Measurements from ENCODE around the gene RPUSD3. TPM values are rescaled to one million over a fixed set of nuclear protein-coding genes. Genes with fewer than 3 reads are reported as not detected.

RPUSD3 gene
- total RNA-seq, 1 donor from 2014 or later = 43.5 TPM

GRCh38 chr3:9809615-9810432 is 34.0 kb downstream of the RPUSD3 start, which contains the start of gene TTLL3:
TSS of gene TTLL3 (plus strand) at chr3:9810262. CDS start at chr3:9810662, 400 bp downstream.
- peak within 1 kb of the TSS; percentile 84 for H3K4me3 Mint-ChIP-seq (ENCODE audit: unreplicated experiment)
- H3K4me1 Mint-ChIP-seq (ENCODE audit: unreplicated experiment) = peaks cover 21% of the 10 kb centered on the region
- TF ChIP-seq, protein P1, sequence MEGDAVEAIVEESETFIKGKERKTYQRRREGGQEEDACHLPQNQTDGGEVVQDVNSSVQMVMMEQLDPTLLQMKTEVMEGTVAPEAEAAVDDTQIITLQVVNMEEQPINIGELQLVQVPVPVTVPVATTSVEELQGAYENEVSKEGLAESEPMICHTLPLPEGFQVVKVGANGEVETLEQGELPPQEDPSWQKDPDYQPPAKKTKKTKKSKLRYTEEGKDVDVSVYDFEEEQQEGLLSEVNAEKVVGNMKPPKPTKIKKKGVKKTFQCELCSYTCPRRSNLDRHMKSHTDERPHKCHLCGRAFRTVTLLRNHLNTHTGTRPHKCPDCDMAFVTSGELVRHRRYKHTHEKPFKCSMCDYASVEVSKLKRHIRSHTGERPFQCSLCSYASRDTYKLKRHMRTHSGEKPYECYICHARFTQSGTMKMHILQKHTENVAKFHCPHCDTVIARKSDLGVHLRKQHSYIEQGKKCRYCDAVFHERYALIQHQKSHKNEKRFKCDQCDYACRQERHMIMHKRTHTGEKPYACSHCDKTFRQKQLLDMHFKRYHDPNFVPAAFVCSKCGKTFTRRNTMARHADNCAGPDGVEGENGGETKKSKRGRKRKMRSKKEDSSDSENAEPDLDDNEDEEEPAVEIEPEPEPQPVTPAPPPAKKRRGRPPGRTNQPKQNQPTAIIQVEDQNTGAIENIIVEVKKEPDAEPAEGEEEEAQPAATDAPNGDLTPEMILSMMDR (IDR thresholded peaks at IDR 0.05; ENCODE audit: unreplicated experiment) = no peak
- H3K36me3 Mint-ChIP-seq (ENCODE audit: low read depth, unreplicated experiment) = peaks cover 27% of the 10 kb centered on the region
- H3K27me3 Mint-ChIP-seq (ENCODE audit: unreplicated experiment) = peaks cover 13% of the 10 kb centered on the region
- peak; percentile 61 for DNase-seq (ENCODE audit: low spot score)
- peak within 1 kb of the TSS; percentile 95 for H3K27ac Mint-ChIP-seq (ENCODE audit: unreplicated experiment)
- H3K9me3 Mint-ChIP-seq (ENCODE audit: unreplicated experiment) = no peaks in the 10 kb centered on the region

- TF ChIP-seq, protein P1 (IDR thresholded peaks at IDR 0.05; ENCODE audit: unreplicated experiment) = no peak
- Mint-ChIP-seq H3K27ac (ENCODE audit: unreplicated experiment) (peak overlapping the region; percentile 95), H3K27me3 (ENCODE audit: unreplicated experiment) (peaks cover 13% of the 10 kb centered on the region), H3K36me3 (ENCODE audit: low read depth, unreplicated experiment) (peaks cover 33% of the 10 kb centered on the region), H3K9me3 (ENCODE audit: unreplicated experiment) (no peaks in the 10 kb centered on the region), H3K4me1 (ENCODE audit: unreplicated experiment) (peaks cover 21% of the 10 kb centered on the region), H3K4me3 (ENCODE audit: unreplicated experiment) (peak overlapping the region; percentile 84)
- DNase-seq (ENCODE audit: low spot score) = no peak
Observed at GRCh38 chr3:9809239-9809614, 34.6 kb downstream of the RPUSD3 start.

GRCh38 chr3:9808345-9809037 is 35.3 kb downstream of the RPUSD3 start:
- H3K27me3 Mint-ChIP-seq (ENCODE audit: unreplicated experiment) = peaks cover 13% of the 10 kb centered on the region
- H3K36me3 Mint-ChIP-seq (ENCODE audit: low read depth, unreplicated experiment) = peaks cover 40% of the 10 kb centered on the region
- H3K4me1 Mint-ChIP-seq (ENCODE audit: unreplicated experiment) = peaks cover 21% of the 10 kb centered on the region
- DNase-seq (ENCODE audit: low spot score) = peak; percentile 27
- H3K4me3 Mint-ChIP-seq (ENCODE audit: unreplicated experiment) = no peak overlapping the region
- H3K27ac Mint-ChIP-seq (ENCODE audit: unreplicated experiment) = peak overlapping the region; percentile 95
- H3K9me3 Mint-ChIP-seq (ENCODE audit: unreplicated experiment) = no peaks in the 10 kb centered on the region
- TF ChIP-seq, protein P1 (IDR thresholded peaks at IDR 0.05; ENCODE audit: unreplicated experiment) = no peak

GRCh38 chr3:9807981-9808344 is 35.8 kb downstream of the RPUSD3 start:
- peaks cover 21% of the 10 kb centered on the region for H3K4me1 Mint-ChIP-seq (ENCODE audit: unreplicated experiment)
- H3K9me3 Mint-ChIP-seq (ENCODE audit: unreplicated experiment) = no peaks in the 10 kb centered on the region
- no peak overlapping the region for H3K4me3 Mint-ChIP-seq (ENCODE audit: unreplicated experiment)
- peaks cover 13% of the 10 kb centered on the region for H3K27me3 Mint-ChIP-seq (ENCODE audit: unreplicated experiment)
- no peak for DNase-seq (ENCODE audit: low spot score)
- no peak overlapping the region for H3K27ac Mint-ChIP-seq (ENCODE audit: unreplicated experiment)
- peaks cover 46% of the 10 kb centered on the region for H3K36me3 Mint-ChIP-seq (ENCODE audit: low read depth, unreplicated experiment)
- TF ChIP-seq, protein P1 (IDR thresholded peaks at IDR 0.05; ENCODE audit: unreplicated experiment) = no peak
